IPS-18c (cell line): Measurements from ENCODE around the gene SUGCT.

Experiments used
- H3K4me3 ChIP-seq: 2 replicates; pipeline ENCODE4 v1.7.0; 2013; ENCODE audit warnings: low read depth, mild to moderate bottlenecking, low read length, moderate library complexity; ENCODE audit not compliant: insufficient read depth
- H3K9me3 ChIP-seq: one replicate; pipeline ENCODE4 v1.6.1; 2013; ENCODE audit warnings: mild to moderate bottlenecking, low read length, moderate library complexity; ENCODE audit not compliant: control insufficient read depth, insufficient read depth

The SUGCT gene

GRCh38 chr7:40815022-40815421, 680.2 kb downstream of the SUGCT start:
- Histone ChIP-seq H3K9me3 (no peaks in the 10 kb centered on the region), H3K4me3 (no peak overlapping the region)

GRCh38 chr7:40815512-40815911, 680.7 kb downstream of the SUGCT start:
- H3K4me3 ChIP-seq = no peak overlapping the region
- H3K9me3 ChIP-seq = no peaks in the 10 kb centered on the region

- no peaks in the 10 kb centered on the region for H3K9me3 ChIP-seq
- H3K4me3 ChIP-seq = no peak overlapping the region
These were observed 688.1 kb downstream of the SUGCT start for GRCh38 chr7:40822861-40823260.

GRCh38 chr7:40824461-40824860, 689.7 kb downstream of the SUGCT start:
- H3K9me3 ChIP-seq = no peaks in the 10 kb centered on the region
- H3K4me3 ChIP-seq = no peak overlapping the region

- Histone ChIP-seq H3K4me3 (no peak overlapping the region), H3K9me3 (no peaks in the 10 kb centered on the region)
These were observed 691.8 kb downstream of the SUGCT start for GRCh38 chr7:40826411-40827221.

GRCh38 chr7:40827222-40828085, 692.6 kb downstream of the SUGCT start:
- H3K4me3 ChIP-seq = no peak overlapping the region
- no peaks in the 10 kb centered on the region for H3K9me3 ChIP-seq

GRCh38 chr7:40828686-40829600, 694.1 kb downstream of the SUGCT start:
- no peak overlapping the region for H3K4me3 ChIP-seq
- no peaks in the 10 kb centered on the region for H3K9me3 ChIP-seq

- H3K4me3 ChIP-seq = no peak overlapping the region
- no peaks in the 10 kb centered on the region for H3K9me3 ChIP-seq
These were observed 698.5 kb downstream of the SUGCT start for GRCh38 chr7:40833191-40833887.

- Histone ChIP-seq H3K4me3 (no peak overlapping the region), H3K9me3 (no peaks in the 10 kb centered on the region)
These were observed 699.1 kb downstream of the SUGCT start for GRCh38 chr7:40833888-40834234.

- Histone ChIP-seq H3K9me3 (no peaks in the 10 kb centered on the region), H3K4me3 (no peak overlapping the region)
These were observed 701.4 kb downstream of the SUGCT start for GRCh38 chr7:40836218-40836617.

- Histone ChIP-seq H3K4me3 (no peak overlapping the region), H3K9me3 (no peaks in the 10 kb centered on the region)
These were observed 705.1 kb downstream of the SUGCT start for GRCh38 chr7:40839881-40840280.

- Histone ChIP-seq H3K4me3 (no peak overlapping the region), H3K9me3 (no peaks in the 10 kb centered on the region)
These were observed 706.2 kb downstream of the SUGCT start for GRCh38 chr7:40840990-40841389.

GRCh38 chr7:40842641-40843040, 707.8 kb downstream of the SUGCT start:
- Histone ChIP-seq H3K4me3 (no peak overlapping the region), H3K9me3 (no peaks in the 10 kb centered on the region)

- Histone ChIP-seq H3K4me3 (no peak overlapping the region), H3K9me3 (no peaks in the 10 kb centered on the region)
These were observed 708.7 kb downstream of the SUGCT start for GRCh38 chr7:40843338-40843985.

- Histone ChIP-seq H3K4me3 (no peak overlapping the region), H3K9me3 (no peaks in the 10 kb centered on the region)
These were observed 711.1 kb downstream of the SUGCT start for GRCh38 chr7:40845943-40846342.

GRCh38 chr7:40847921-40848320, 713.1 kb downstream of the SUGCT start:
- H3K9me3 ChIP-seq = no peaks in the 10 kb centered on the region
- no peak overlapping the region for H3K4me3 ChIP-seq
